ENCODE data around the gene OSM. TPM values are rescaled to one million over a fixed set of nuclear protein-coding genes. Genes with fewer than 3 reads are reported as not detected.

The OSM gene
- total RNA-seq, 2 donors from 2014 or later = not detected

DNA sequence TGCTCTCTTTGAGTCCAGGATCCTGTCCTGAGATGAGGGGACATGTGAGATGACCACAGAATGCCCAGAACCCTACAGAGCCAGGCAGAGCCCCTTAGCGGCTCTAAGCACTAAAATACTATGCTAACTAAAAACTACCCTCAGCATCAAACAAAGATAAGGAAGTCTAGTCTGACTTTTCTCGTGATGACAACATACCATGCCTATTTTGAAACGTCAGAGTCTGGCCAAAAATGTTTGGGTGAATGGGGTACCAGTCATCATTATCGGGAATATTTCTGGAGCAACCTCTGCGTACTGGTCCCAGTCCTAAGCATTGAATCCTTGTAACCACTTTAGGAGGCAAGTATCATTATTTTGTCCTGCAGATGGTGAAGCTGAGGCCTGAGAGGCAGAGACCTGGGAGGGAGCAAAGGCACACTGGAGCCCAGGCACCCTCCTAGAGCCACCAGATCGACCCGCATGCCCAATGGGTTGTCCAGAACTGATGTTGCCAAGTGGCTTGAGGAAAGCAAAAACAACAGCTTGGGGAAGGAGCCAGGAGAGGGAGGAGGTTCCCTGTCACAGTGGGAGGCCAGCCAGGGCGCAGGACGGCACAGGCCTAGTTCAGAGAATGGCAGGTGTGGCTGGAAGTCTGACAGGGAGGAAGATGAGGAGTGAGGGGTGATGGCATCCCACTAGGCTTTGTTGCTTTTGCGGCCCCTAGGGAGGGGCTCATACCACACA lies 7.2 kb upstream of the OSM start:
- H3K4me1 ChIP-seq = no peaks in the 10 kb centered on the region
- DNase-seq = no peak
- TF ChIP-seq, protein P1, sequence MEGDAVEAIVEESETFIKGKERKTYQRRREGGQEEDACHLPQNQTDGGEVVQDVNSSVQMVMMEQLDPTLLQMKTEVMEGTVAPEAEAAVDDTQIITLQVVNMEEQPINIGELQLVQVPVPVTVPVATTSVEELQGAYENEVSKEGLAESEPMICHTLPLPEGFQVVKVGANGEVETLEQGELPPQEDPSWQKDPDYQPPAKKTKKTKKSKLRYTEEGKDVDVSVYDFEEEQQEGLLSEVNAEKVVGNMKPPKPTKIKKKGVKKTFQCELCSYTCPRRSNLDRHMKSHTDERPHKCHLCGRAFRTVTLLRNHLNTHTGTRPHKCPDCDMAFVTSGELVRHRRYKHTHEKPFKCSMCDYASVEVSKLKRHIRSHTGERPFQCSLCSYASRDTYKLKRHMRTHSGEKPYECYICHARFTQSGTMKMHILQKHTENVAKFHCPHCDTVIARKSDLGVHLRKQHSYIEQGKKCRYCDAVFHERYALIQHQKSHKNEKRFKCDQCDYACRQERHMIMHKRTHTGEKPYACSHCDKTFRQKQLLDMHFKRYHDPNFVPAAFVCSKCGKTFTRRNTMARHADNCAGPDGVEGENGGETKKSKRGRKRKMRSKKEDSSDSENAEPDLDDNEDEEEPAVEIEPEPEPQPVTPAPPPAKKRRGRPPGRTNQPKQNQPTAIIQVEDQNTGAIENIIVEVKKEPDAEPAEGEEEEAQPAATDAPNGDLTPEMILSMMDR (IDR thresholded peaks at IDR 0.05) = no peak
- no peak for TF ChIP-seq POLR2A (IDR thresholded peaks at IDR 0.05)
- intact Hi-C loops (cut with DNase I) = no loop called here
- no peaks in the 10 kb centered on the region for H3K27me3 ChIP-seq
- no peak overlapping the region for H3K27ac ChIP-seq
- no peak overlapping the region for H3K4me3 ChIP-seq
- H3K36me3 ChIP-seq (replicated peaks in 1 of 2; ENCODE audit: insufficient read depth in 1 of 2, low read depth in 2 of 2) = no peaks in the 10 kb centered on the region
- 62 to 63% methylated on average over 10 of the region's 10 CpGs for WGBS, 2 donors
- no peaks in the 10 kb centered on the region for H3K9me3 ChIP-seq
- no peak for ATAC-seq

DNA sequence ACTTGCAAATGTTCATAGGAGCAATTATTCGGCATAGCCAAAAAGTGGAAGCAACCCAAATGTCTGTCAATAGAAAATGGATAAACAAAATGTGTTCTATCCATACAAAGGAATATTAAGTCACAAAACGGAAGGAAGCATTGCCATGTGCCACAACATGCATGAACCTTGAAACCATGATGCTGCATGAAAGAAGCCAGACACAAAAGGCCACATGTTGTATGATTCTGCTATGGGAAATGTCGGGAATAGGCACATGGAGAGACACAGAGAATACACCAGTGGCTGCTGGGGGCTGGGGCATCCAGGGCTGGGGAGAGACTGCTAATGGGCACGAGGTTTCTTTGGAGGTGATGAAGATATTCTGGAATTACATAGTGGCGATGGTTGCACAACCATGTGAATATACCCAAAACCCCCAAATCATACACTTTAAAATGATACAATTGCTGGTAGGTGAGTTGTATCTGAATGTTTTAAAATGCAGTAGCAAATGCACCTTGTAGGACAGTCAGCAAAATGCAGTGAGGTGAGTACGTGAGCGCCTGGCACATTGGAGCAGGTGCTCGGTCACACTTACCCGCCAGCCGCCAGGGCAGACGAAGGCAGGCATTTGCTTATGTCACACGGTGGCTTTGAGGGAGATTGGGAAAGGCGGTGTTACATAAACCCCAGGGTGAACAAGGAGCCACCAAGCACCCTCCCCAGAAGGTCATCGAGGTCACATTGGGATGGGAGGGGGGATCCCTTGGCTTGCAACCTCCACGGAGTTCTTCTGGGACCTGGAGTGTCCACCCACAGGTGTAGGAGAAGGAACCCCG lies 6.3 kb upstream of the OSM start:
- no peaks in the 10 kb centered on the region for H3K36me3 ChIP-seq (replicated peaks in 1 of 2; ENCODE audit: insufficient read depth in 1 of 2, low read depth in 2 of 2)
- no peak overlapping the region for H3K27ac ChIP-seq
- H3K4me3 ChIP-seq = no peak overlapping the region
- intact Hi-C loops (cut with DNase I) = no loop called here
- no peaks in the 10 kb centered on the region for H3K27me3 ChIP-seq
- no peak for ATAC-seq
- DNase-seq = no peak
- no peaks in the 10 kb centered on the region for H3K9me3 ChIP-seq
- H3K4me1 ChIP-seq = no peaks in the 10 kb centered on the region
- TF ChIP-seq POLR2A (IDR thresholded peaks at IDR 0.05) = no peak
- 64 to 67% methylated on average over 9 to 16 of the region's 16 CpGs for WGBS, 2 donors

DNA sequence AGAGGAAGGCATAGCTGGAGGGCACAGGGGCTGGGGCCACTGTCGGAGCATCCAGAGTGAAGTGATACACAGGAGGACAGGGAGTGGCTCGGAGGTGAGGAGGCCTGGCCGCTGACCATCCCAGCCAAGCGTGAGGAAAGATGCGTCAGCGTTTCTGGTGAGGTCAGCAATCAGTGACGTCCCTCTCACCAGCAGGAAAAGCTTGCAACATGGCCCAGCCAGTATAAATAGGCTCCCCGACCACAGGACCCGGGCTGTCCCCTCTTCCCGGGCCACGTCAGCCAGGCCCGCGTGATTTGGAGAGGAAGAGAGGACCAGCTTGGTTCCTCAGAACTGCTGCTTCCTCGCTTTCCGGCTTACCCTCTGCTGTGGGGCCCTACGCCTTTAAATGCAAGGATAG lies 4.2 kb upstream of the OSM start:
- no peaks in the 10 kb centered on the region for H3K9me3 ChIP-seq
- 61 to 78% methylated on average over 14 to 16 of the region's 16 CpGs for WGBS, 2 donors
- H3K4me3 ChIP-seq = no peak overlapping the region
- peak in 2 of 3 donors; percentile 8 to 38 for TF ChIP-seq POLR2A (IDR thresholded peaks at IDR 0.05)
- TF ChIP-seq, protein P1 (IDR thresholded peaks at IDR 0.05) = no peak
- no peaks in the 10 kb centered on the region for H3K4me1 ChIP-seq
- intact Hi-C loops (cut with DNase I) = no loop called here
- no peaks in the 10 kb centered on the region for H3K27me3 ChIP-seq
- no peaks in the 10 kb centered on the region for H3K36me3 ChIP-seq (replicated peaks in 1 of 2; ENCODE audit: insufficient read depth in 1 of 2, low read depth in 2 of 2)
- DNase-seq (peak in 2 of 4 donors; percentile 35 to 85), ATAC-seq (no peak)
- H3K27ac ChIP-seq = peak overlapping the region in 1 of 4 donors; percentile 55

DNA sequence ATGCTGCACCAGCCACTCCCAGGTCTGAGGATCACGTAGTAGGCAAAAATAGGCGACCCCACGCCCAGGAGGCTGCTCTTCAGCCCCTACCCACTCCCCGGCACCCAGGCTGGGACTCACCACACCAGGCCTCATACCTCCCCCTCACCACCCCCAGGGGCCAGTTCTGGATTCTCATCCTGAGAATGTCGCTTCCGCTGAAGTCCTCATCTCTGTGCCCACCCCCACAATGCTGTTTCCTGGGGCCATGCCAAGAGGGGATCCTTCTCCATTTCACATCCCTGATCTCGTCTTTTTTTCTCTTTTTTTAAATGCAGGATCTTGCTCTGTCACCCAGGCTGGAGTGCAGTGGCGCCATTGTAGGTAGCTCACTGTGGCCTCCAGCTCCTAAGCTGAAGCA lies 1.7 kb upstream of the OSM start:
- Histone ChIP-seq H3K4me3 (no peak overlapping the region), H3K27me3 (no peaks in the 10 kb centered on the region), H3K27ac (no peak overlapping the region), H3K36me3 (replicated peaks in 1 of 2; ENCODE audit: insufficient read depth in 1 of 2, low read depth in 2 of 2) (no peaks in the 10 kb centered on the region), H3K9me3 (no peaks in the 10 kb centered on the region), H3K4me1 (peaks cover under 1% of the 10 kb centered on the region)
- WGBS, 2 donors = 82 to 87% methylated on average over 8 of the region's 8 CpGs
- intact Hi-C loops (cut with DNase I) = no loop called here
- DNase-seq = no peak
- TF ChIP-seq POLR2A (IDR thresholded peaks at IDR 0.05) = no peak
- TF ChIP-seq, protein P1 (IDR thresholded peaks at IDR 0.05) = no peak
- ATAC-seq = no peak

Measured in body of pancreas (tissue), 4 donors.